PC-3 (cell line): ENCODE data around the gene BHLHE23. TPM values are rescaled to one million over a fixed set of nuclear protein-coding genes. Genes with fewer than 3 reads are reported as not detected.

ENCODE experiments used
- ATAC-seq: fragments of 200-7000 bp; cut with Tn5 transposase; 2 replicates; pipeline ENCODE4 v1.9.1; 2020; ENCODE audit warnings: mild to moderate bottlenecking, moderate library complexity
- BruUV-seq: library from RNA; stranded (reverse); fragments of 400-500 nt; replicated peaks from 2 replicates; lab custom pipeline; 2021; lab: Mats Ljungman, UMichigan
- CTCF ChIA-PET: fragments of 300-600 bp; sonication (Branson Sonifier 250); formaldehyde crosslinking; loops from one replicate; lab custom pipeline; 2022; ENCODE audit warnings: antibody characterized with exemption; lab: Charles Lee
- POLR2A ChIA-PET: fragments of 300-600 bp; sonication (Branson Sonifier 250); formaldehyde crosslinking; loops from one replicate; lab custom pipeline; 2022; ENCODE audit warnings: antibody characterized with exemption; ENCODE audit not compliant: unreplicated experiment; lab: Charles Lee
- DNase-seq: peaks from one replicate; pipeline ENCODE4 v3.0.0-alpha.2; 2015
- H2AFZ ChIP-seq: fragments of 300-600 bp; sonication (generic); 2 replicates; pipeline ENCODE4 v1.6.0; 2016; ENCODE audit warnings: antibody characterized with exemption, low read length
- H3F3A ChIP-seq: fragments of 300-600 bp; sonication (generic); one replicate; pipeline ENCODE4 v1.6.0; 2017; ENCODE audit warnings: antibody characterized with exemption, low read length, control low read depth, mild to moderate bottlenecking; ENCODE audit not compliant: unreplicated experiment
- H3K27ac ChIP-seq: fragments of 300-600 bp; sonication (generic); 2 replicates; pipeline ENCODE4 v1.5.1; 2016; ENCODE audit warnings: mild to moderate bottlenecking, low read length
- H3K27me3 ChIP-seq: fragments of 300-600 bp; sonication (generic); 2 replicates; pipeline ENCODE4 v1.6.1; 2016; ENCODE audit warnings: low read length, mixed read lengths
- H3K36me3 ChIP-seq: fragments of 300-600 bp; sonication (generic); 2 replicates; pipeline ENCODE4 v1.6.1; 2016; ENCODE audit warnings: low read depth, mixed run types, low read length, mixed read lengths
- H3K4me1 ChIP-seq: fragments of 300-600 bp; sonication (generic); 2 replicates; pipeline ENCODE4 v1.5.1; 2016; ENCODE audit warnings: low read length; ENCODE audit not compliant: insufficient read depth
- H3K4me2 ChIP-seq: fragments of 300-600 bp; sonication (generic); 2 replicates; pipeline ENCODE4 v1.6.0; 2016; ENCODE audit warnings: low read length
- H3K4me3 ChIP-seq: fragments of 300-600 bp; sonication (generic); 2 replicates; pipeline ENCODE4 v1.5.1; 2016; ENCODE audit warnings: mild to moderate bottlenecking, low read length, mixed read lengths
- H3K79me2 ChIP-seq: fragments of 300-600 bp; sonication (generic); 2 replicates; pipeline ENCODE4 v1.6.1; 2017; ENCODE audit warnings: low read length, mixed read lengths
- H3K9ac ChIP-seq: fragments of 300-600 bp; sonication (generic); 2 replicates; pipeline ENCODE4 v1.6.0; 2016; ENCODE audit warnings: mild to moderate bottlenecking, low read length
- H3K9me2 ChIP-seq: fragments of 300-600 bp; sonication (generic); replicated peaks from 2 replicates; pipeline ENCODE4 v1.6.1; 2016; ENCODE audit warnings: mixed run types, low read length, mixed read lengths
- H3K9me3 ChIP-seq: fragments of 300-600 bp; sonication (generic); 2 replicates; pipeline ENCODE4 v1.6.1; 2016; ENCODE audit warnings: low read length, mixed read lengths
- H4K20me1 ChIP-seq: fragments of 300-600 bp; sonication (generic); 2 replicates; pipeline ENCODE4 v1.6.1; 2016; ENCODE audit warnings: low read length, mixed read lengths
- EZH2 ChIP-seq: fragments of 300-600 bp; sonication (generic); IDR thresholded peaks from one replicate; pipeline ENCODE4 v1.6.1; 2017; ENCODE audit warnings: antibody characterized with exemption, mild to moderate bottlenecking, low read length; ENCODE audit not compliant: unreplicated experiment
- EZH2phosphoT487 ChIP-seq: fragments of 300-600 bp; sonication (generic); IDR thresholded peaks from 2 replicates; pipeline ENCODE4 v1.6.1; 2018; ENCODE audit warnings: mild to moderate bottlenecking, antibody characterized with exemption, low read length, borderline replicate concordance
- intact Hi-C: fragments of 100-400 bp; cut with micrococcal nuclease; formaldehyde crosslinking; loops from 2 replicates; pipeline ENCODE4 v1.9.0; 2023
- total RNA-seq: library from RNA; depleted of rRNA; stranded (reverse); fragments of >200 nt; gene quantifications from 2 replicates; pipeline ENCODE4 v1.2.3, GENCODE V29; 2014
- TF ChIP-seq, protein P1 (sequence below): fragments of 300-600 bp; sonication (generic); conservative IDR thresholded peaks from 2 replicates; pipeline ENCODE4 v1.5.1; 2017; ENCODE audit warnings: antibody characterized with exemption, low read depth, mild to moderate bottlenecking, low read length

The BHLHE23 gene
- total RNA-seq, 1 experiment from 2014 or later: not detected

DNA sequence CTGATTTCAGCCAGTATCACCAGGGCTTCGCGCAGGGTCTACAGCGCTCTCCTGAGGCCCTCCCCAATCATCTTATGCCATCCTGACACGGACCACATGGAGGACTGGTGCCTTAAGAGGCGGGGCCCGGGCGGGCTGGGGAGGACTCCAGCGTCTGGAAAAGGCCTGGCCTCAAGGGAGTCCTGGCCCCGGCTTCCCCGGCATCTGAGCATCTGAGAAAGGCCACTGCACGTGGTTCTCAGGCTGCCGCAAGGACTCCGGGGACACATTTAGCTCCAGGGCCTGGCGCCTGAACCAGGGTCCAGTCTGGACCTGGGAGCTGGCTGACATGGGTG is 21.4 kb downstream of the BHLHE23 start:
- ChIA-PET CTCF (interaction anchor here (0.7 kb wide), 1 partner anchor 13 kb away, joined by 3 read pairs; no protein-coding TSS in a partner anchor), POLR2A (no interaction called here)
- H3K79me2 ChIP-seq: no peaks in the 10 kb centered on the region
- H3F3A ChIP-seq: no peaks in the 10 kb centered on the region
- no peak overlapping the region for H3K27ac ChIP-seq
- no TSS peak for BruUV-seq
- ATAC-seq (no peak), DNase-seq (no peak)
- no peak overlapping the region for H2AFZ ChIP-seq
- H3K9me2 ChIP-seq: no peaks in the 10 kb centered on the region
- no peaks in the 10 kb centered on the region for H4K20me1 ChIP-seq
- H3K4me3 ChIP-seq: no peak overlapping the region
- TF ChIP-seq, protein P1, sequence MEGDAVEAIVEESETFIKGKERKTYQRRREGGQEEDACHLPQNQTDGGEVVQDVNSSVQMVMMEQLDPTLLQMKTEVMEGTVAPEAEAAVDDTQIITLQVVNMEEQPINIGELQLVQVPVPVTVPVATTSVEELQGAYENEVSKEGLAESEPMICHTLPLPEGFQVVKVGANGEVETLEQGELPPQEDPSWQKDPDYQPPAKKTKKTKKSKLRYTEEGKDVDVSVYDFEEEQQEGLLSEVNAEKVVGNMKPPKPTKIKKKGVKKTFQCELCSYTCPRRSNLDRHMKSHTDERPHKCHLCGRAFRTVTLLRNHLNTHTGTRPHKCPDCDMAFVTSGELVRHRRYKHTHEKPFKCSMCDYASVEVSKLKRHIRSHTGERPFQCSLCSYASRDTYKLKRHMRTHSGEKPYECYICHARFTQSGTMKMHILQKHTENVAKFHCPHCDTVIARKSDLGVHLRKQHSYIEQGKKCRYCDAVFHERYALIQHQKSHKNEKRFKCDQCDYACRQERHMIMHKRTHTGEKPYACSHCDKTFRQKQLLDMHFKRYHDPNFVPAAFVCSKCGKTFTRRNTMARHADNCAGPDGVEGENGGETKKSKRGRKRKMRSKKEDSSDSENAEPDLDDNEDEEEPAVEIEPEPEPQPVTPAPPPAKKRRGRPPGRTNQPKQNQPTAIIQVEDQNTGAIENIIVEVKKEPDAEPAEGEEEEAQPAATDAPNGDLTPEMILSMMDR: no peak
- TF ChIP-seq EZH2phosphoT487 (no peak), EZH2 (no peak)
- H3K4me2 ChIP-seq: no peak overlapping the region
- H3K27me3 ChIP-seq: peaks cover 22% of the 10 kb centered on the region
- H3K4me1 ChIP-seq: no peaks in the 10 kb centered on the region
- no peaks in the 10 kb centered on the region for H3K36me3 ChIP-seq
- no peak overlapping the region for H3K9ac ChIP-seq
- intact Hi-C loops: no loop called here
- no peaks in the 10 kb centered on the region for H3K9me3 ChIP-seq

DNA sequence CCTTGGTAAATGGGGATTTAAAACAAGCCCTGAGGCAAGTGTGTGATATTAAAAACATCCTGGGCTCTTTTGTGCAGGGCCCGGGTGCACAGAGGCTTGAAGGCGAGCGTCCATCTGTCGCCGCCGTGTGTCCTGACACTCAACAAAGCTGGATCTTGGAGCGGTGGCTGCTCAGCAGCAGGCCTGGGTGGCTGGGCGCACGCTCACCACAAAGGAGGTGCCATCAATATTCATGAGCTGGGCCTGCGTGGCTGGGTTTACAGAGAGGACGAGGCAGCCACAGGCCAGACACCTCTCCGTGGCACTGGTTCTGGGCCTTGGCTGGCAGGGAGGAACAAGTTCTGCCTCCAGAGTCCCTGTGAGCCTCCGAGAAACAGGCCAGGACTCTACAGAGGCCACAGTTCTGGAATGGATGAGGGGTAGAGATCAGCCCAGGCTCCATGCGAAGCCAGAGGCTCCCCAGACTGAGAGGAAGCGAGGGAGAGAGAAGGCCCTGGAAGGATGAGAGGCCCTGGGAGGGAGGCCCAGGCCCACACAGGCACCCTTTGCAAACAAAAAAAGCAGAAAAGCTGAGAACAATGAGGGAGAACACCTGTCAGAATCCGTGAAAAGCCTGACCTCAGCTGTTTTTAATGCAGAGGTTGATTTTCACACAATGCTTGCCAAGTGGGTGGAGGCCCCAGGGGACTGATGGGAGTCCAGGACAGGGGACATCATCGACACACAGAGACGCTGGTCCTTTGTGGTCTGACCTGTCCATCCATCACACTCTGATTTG is 21.9 kb downstream of the BHLHE23 start:
- TF ChIP-seq EZH2phosphoT487 (no peak), EZH2 (no peak)
- TF ChIP-seq, protein P1: no peak
- H3K36me3 ChIP-seq: no peaks in the 10 kb centered on the region
- no peaks in the 10 kb centered on the region for H3K79me2 ChIP-seq
- no peak overlapping the region for H3K27ac ChIP-seq
- no peaks in the 10 kb centered on the region for H3F3A ChIP-seq
- BruUV-seq: no TSS peak
- ChIA-PET CTCF (no interaction called here), POLR2A (no interaction called here)
- H3K4me2 ChIP-seq: no peak overlapping the region
- no peaks in the 10 kb centered on the region for H4K20me1 ChIP-seq
- H2AFZ ChIP-seq: no peak overlapping the region
- H3K4me1 ChIP-seq: no peaks in the 10 kb centered on the region
- no peak overlapping the region for H3K4me3 ChIP-seq
- no peaks in the 10 kb centered on the region for H3K9me2 ChIP-seq
- no peak overlapping the region for H3K9ac ChIP-seq
- H3K27me3 ChIP-seq: peaks cover 27% of the 10 kb centered on the region
- DNase-seq (no peak), ATAC-seq (no peak)
- intact Hi-C loops: no loop called here
- H3K9me3 ChIP-seq: no peaks in the 10 kb centered on the region

DNA sequence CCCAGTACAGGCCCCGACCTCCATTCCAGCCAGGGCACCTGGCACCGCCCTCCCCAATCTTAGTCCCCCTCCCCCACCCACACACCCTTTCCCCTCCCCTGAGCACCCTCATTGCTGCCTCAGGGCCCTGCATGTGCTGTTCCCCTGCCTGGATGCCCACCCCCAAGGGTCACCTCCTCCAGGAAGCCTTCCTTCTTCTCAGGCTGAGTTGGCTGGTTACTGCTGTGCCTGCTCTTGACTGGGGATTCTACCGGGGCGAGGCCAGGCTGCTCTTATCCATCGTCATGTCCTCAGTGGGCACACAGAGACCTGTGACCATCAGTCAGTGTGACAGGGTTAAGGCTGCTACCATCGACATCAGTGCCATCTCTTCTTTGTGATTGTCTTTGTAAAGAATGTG is 23.6 kb downstream of the BHLHE23 start:
- BruUV-seq: no TSS peak
- H3F3A ChIP-seq: no peaks in the 10 kb centered on the region
- H2AFZ ChIP-seq: no peak overlapping the region
- peaks cover 38% of the 10 kb centered on the region for H3K27me3 ChIP-seq
- no peaks in the 10 kb centered on the region for H4K20me1 ChIP-seq
- TF ChIP-seq EZH2phosphoT487 (no peak), EZH2 (no peak)
- TF ChIP-seq, protein P1: no peak
- no peaks in the 10 kb centered on the region for H3K79me2 ChIP-seq
- ATAC-seq (no peak), DNase-seq (no peak)
- intact Hi-C loops: no loop called here
- no peak overlapping the region for H3K27ac ChIP-seq
- no peaks in the 10 kb centered on the region for H3K9me3 ChIP-seq
- no peaks in the 10 kb centered on the region for H3K9me2 ChIP-seq
- H3K4me2 ChIP-seq: no peak overlapping the region
- no peak overlapping the region for H3K9ac ChIP-seq
- H3K4me1 ChIP-seq: no peaks in the 10 kb centered on the region
- ChIA-PET CTCF (no interaction called here), POLR2A (no interaction called here)
- no peak overlapping the region for H3K4me3 ChIP-seq
- H3K36me3 ChIP-seq: no peaks in the 10 kb centered on the region
